ENCODE results near the gene TMEM225.

DNA sequence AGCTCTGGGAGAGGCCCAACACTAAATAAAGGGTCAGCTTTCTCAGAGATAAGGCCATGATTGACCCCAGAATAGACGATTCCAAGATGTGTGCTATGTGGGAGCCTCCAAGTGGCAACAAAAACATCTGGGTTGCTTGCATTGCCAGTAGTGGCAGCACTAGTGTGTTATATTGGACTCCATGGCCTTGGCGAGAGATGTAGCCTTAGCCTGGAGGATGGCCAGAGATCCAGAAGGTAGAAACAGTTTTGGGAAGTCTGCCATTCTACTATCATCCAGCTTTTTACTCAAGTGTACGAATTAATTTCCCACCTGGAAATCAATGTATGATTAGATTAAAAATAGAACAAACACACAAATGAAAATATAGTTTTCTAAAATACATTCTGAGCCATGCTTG lies 19.5 kb upstream of the TMEM225 start:
- no peak for TF ChIP-seq POLR2AphosphoS5 (IDR thresholded peaks at IDR 0.05)
- TF ChIP-seq POLR2A (IDR thresholded peaks at IDR 0.05): no peak
- TF ChIP-seq CTCF (IDR thresholded peaks at IDR 0.05): no peak

Measured in stomach (tissue), 4 donors.